IMR-90 (cell line): Measurements from ENCODE around the gene SRXN1.

Experiments
- CEBPB ChIP-seq: IDR thresholded peaks from 2 replicates; pipeline ENCODE4 v1.6.1; 2012; ENCODE audit warnings: low read depth, low read length, improper control_type of control experiment
- CTCF ChIP-seq: conservative IDR thresholded peaks from 2 replicates; pipeline ENCODE4 v1.5.1; 2012; ENCODE audit warnings: mild to moderate bottlenecking, low read depth, low read length, improper control_type of control experiment
- ELK1 ChIP-seq: fragments of 150-350 bp; IDR thresholded peaks from 2 replicates; pipeline ENCODE4 v1.6.1; 2016; ENCODE audit warnings: low read depth, mild to moderate bottlenecking, low read length, moderate library complexity, borderline replicate concordance
- FOS ChIP-seq: fragments of 150-350 bp; IDR thresholded peaks from 2 replicates; pipeline ENCODE4 v1.6.1; 2016; ENCODE audit warnings: low read depth, low read length
- MAFK ChIP-seq: IDR thresholded peaks from 2 replicates; pipeline ENCODE4 v1.6.1; 2012; ENCODE audit warnings: low read depth, low read length, improper control_type of control experiment
- MXI1 ChIP-seq: IDR thresholded peaks from 2 replicates; pipeline ENCODE4 v1.6.1; 2012; ENCODE audit warnings: low read depth, mild to moderate bottlenecking, low read length, moderate library complexity, borderline replicate concordance
- POLR2A ChIP-seq: IDR thresholded peaks from 2 replicates; pipeline ENCODE4 v1.6.1; 2012; ENCODE audit warnings: mild to moderate bottlenecking, low read depth, low read length
- RAD21 ChIP-seq: IDR thresholded peaks from 2 replicates; pipeline ENCODE4 v1.6.1; 2012; ENCODE audit warnings: low read length, improper control_type of control experiment
- RCOR1 ChIP-seq: IDR thresholded peaks from 2 replicates; pipeline ENCODE4 v1.6.1; 2012; ENCODE audit warnings: mild to moderate bottlenecking, low read length, improper control_type of control experiment; ENCODE audit not compliant: insufficient replicate concordance
- RFX5 ChIP-seq: IDR thresholded peaks from 2 replicates; pipeline ENCODE4 v1.8.0; 2012; ENCODE audit warnings: low read depth, mild to moderate bottlenecking, low read length, moderate library complexity
- SMC3 ChIP-seq: fragments of 150-350 bp; IDR thresholded peaks from 2 replicates; pipeline ENCODE4 v1.6.1; 2016; ENCODE audit warnings: low read depth, mild to moderate bottlenecking, antibody characterized with exemption, low read length, moderate library complexity
- USF2 ChIP-seq: fragments of 150-350 bp; IDR thresholded peaks from 2 replicates; pipeline ENCODE4 v1.6.1; 2017; ENCODE audit warnings: mild to moderate bottlenecking, antibody characterized with exemption, low read length, low read depth

GRCh38 chr20:675453-676314 lies 22.7 kb upstream of the SRXN1 start, which contains the start of gene SCRT2:
- TF ChIP-seq CTCF (no peak), POLR2A (no peak), USF2 (no peak), MXI1 (peak; percentile 90), MAFK (no peak), ELK1 (no peak), RAD21 (no peak), RFX5 (no peak), SMC3 (no peak), RCOR1 (peak; percentile 83), CEBPB (no peak), FOS (no peak)
